Neuronal stem cell (in vitro differentiated cells): ENCODE results near the gene GABARAP.
"Not testable (repeated sequence)": the region's sequence is repeated elsewhere in the genome, so short reads cannot be mapped to it uniquely, and the experiment has no call there.

Experiments used
- DNase-seq: peaks from one replicate; pipeline ENCODE4 v3.0.0-alpha.2; 2013; ENCODE audit warnings: low spot score
- H2AFZ ChIP-seq: one replicate; pipeline ENCODE4 v1.6.1; 2013; ENCODE audit warnings: mild to moderate bottlenecking, low read length, inconsistent platforms
- H2AK5ac ChIP-seq: 2 replicates; pipeline ENCODE4 v1.6.1; 2013; ENCODE audit warnings: low read depth, mild to moderate bottlenecking, inconsistent platforms, low read length, moderate library complexity, mixed read lengths
- H2BK120ac ChIP-seq: 2 replicates; pipeline ENCODE4 v1.6.1; 2013; ENCODE audit warnings: low read depth, mild to moderate bottlenecking, inconsistent platforms, low read length, moderate library complexity, mixed read lengths
- H2BK12ac ChIP-seq: one replicate; pipeline ENCODE4 v1.6.1; 2013; ENCODE audit warnings: low read length, inconsistent platforms
- H2BK15ac ChIP-seq: 2 replicates; pipeline ENCODE4 v1.6.1; 2013; ENCODE audit warnings: mild to moderate bottlenecking, low read length, inconsistent platforms, mixed read lengths
- H2BK5ac ChIP-seq: one replicate; pipeline ENCODE4 v1.6.1; 2013; ENCODE audit warnings: inconsistent platforms, mild to moderate bottlenecking, low read length, moderate library complexity
- H3K14ac ChIP-seq: one replicate; pipeline ENCODE4 v1.6.1; 2013; ENCODE audit warnings: low read length, inconsistent platforms
- H3K18ac ChIP-seq: 2 replicates; pipeline ENCODE4 v1.6.1; 2013; ENCODE audit warnings: low read length, inconsistent platforms
- H3K23ac ChIP-seq: 2 replicates; pipeline ENCODE4 v1.6.1; 2013; ENCODE audit warnings: low read depth, mild to moderate bottlenecking, mixed read lengths, low read length, inconsistent platforms; ENCODE audit not compliant: poor library complexity
- H3K27ac ChIP-seq: replicated peaks from 3 replicates; pipeline ENCODE4 v1.5.1; 2013; ENCODE audit warnings: low read length, inconsistent platforms
- H3K27me3 ChIP-seq, 3 experiments: 2 replicates each; pipeline ENCODE4 v1.6.1; 2013; ENCODE audit warnings: low read length in 3 of 3, mild to moderate bottlenecking in 2 of 3, inconsistent platforms in 1 of 3, low read depth in 1 of 3, mixed read lengths in 1 of 3, moderate library complexity in 1 of 3; ENCODE audit not compliant: control insufficient read depth in 3 of 3, insufficient read depth in 3 of 3
- H3K36me3 ChIP-seq, 2 donors: replicated peaks in 1 of 2; 2 replicates each; pipeline ENCODE4 v1.6.1; 2013; ENCODE audit warnings: low read length in 2 of 2; ENCODE audit not compliant: control insufficient read depth in 2 of 2, insufficient read depth in 2 of 2
- H3K4ac ChIP-seq: 2 replicates; pipeline ENCODE4 v1.6.1; 2013; ENCODE audit warnings: inconsistent platforms, mild to moderate bottlenecking, low read length, moderate library complexity
- H3K4me1 ChIP-seq, 2 donors: 1 replicate in 1 of 2; 2 replicates in 1 of 2; pipeline ENCODE4 v1.6.1; 2013; ENCODE audit warnings: low read length in 2 of 2, low read depth in 1 of 2; ENCODE audit not compliant: control insufficient read depth in 2 of 2, insufficient read depth in 1 of 2
- H3K4me2 ChIP-seq: one replicate; pipeline ENCODE4 v1.6.1; 2013; ENCODE audit warnings: mild to moderate bottlenecking, low read length, inconsistent platforms; ENCODE audit not compliant: insufficient read depth, poor library complexity, severe bottlenecking
- H3K4me3 ChIP-seq, 2 donors: 2 replicates each; pipeline ENCODE4 v1.5.1; 2013; ENCODE audit warnings: low read length in 2 of 2, mild to moderate bottlenecking in 2 of 2, inconsistent platforms in 1 of 2, moderate library complexity in 1 of 2
- H3K79me1 ChIP-seq: one replicate; pipeline ENCODE4 v1.6.1; 2013; ENCODE audit warnings: low read depth, mild to moderate bottlenecking, inconsistent platforms, low read length, moderate library complexity
- H3K9ac ChIP-seq: one replicate; pipeline ENCODE4 v1.6.1; 2013; ENCODE audit warnings: mild to moderate bottlenecking, low read depth, low read length, inconsistent platforms; ENCODE audit not compliant: poor library complexity
- H3K9me3 ChIP-seq, 2 donors: replicated peaks in 1 of 2; 2 replicates each; pipeline versions ENCODE3 to v1.6.1; 2013; ENCODE audit warnings: low read length in 2 of 2, mild to moderate bottlenecking in 2 of 2, inconsistent platforms in 1 of 2, low read depth in 1 of 2, mixed read lengths in 1 of 2, moderate library complexity in 1 of 2; ENCODE audit not compliant: control insufficient read depth in 2 of 2, insufficient read depth in 1 of 2
- H4K8ac ChIP-seq: one replicate; pipeline ENCODE4 v1.6.1; 2013; ENCODE audit warnings: low read depth, mild to moderate bottlenecking, inconsistent platforms, low read length, moderate library complexity
- H4K91ac ChIP-seq: one replicate; pipeline ENCODE4 v1.6.1; 2013; ENCODE audit warnings: low read length, low read depth, mild to moderate bottlenecking, inconsistent platforms; ENCODE audit not compliant: poor library complexity
- WGBS, 2 donors: extraction: QIAGEN DNeasy Blood & Tissue Kit; methylation state at CpG; one replicate each; pipeline ENCODE4 v1.1.7; 2013; ENCODE audit warnings: missing lambda C conversion rate in 2 of 2, mixed read lengths in 1 of 2; ENCODE audit not compliant: insufficient read length in 2 of 2, insufficient replicate concordance in 1 of 2; ENCODE audit errors: extremely low coverage in 2 of 2; 5-methylcytosine and 5-hydroxymethylcytosine counted together

GABARAP gene

DNA sequence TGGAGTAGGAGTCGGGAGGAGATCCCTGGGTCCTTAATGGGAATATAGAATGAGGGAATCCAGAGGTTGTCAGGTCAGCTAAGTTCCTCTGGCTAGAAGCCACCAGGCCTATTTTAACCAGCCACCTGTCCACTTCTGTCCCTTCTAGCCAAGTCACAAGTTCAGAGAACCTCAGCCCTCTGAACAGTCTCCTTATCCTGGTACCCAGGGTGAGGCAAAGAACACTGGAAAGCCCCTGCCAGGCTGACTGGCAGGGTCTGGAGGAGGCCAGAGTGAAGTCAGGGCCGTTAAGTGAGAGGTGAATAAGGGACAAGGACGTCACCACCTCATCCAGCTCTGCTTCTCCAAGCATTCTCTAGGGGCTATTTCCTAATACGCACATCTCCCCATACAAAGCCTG, 6.5 kb upstream of the GABARAP start:
- Histone ChIP-seq H2AK5ac (no peak overlapping the region), H3K18ac (no peak overlapping the region), H3K14ac (no peak overlapping the region), H3K4me3 (no peak overlapping the region), H3K4ac (no peak overlapping the region), H2BK15ac (no peak overlapping the region), H3K27ac (no peak overlapping the region), H2BK12ac (no peak overlapping the region), H3K4me1 (peaks cover 11 to 13% of the 10 kb centered on the region in 2 donors), H2BK5ac (no peak overlapping the region), H3K79me1 (peaks cover 15% of the 10 kb centered on the region), H3K4me2 (no peak overlapping the region), H3K27me3 (no peaks in the 10 kb centered on the region), H4K8ac (no peak overlapping the region), H2AFZ (no peak overlapping the region), H2BK120ac (no peak overlapping the region), H3K23ac (no peak overlapping the region), H3K36me3 (peaks cover 22 to 49% of the 10 kb centered on the region in 2 donors), H3K9me3 (no peaks in the 10 kb centered on the region), H3K9ac (no peak overlapping the region), H4K91ac (no peak overlapping the region)
- no CpG with 5 or more reads among the region's 4 CpGs for WGBS, 2 donors
- DNase-seq: no peak

DNA sequence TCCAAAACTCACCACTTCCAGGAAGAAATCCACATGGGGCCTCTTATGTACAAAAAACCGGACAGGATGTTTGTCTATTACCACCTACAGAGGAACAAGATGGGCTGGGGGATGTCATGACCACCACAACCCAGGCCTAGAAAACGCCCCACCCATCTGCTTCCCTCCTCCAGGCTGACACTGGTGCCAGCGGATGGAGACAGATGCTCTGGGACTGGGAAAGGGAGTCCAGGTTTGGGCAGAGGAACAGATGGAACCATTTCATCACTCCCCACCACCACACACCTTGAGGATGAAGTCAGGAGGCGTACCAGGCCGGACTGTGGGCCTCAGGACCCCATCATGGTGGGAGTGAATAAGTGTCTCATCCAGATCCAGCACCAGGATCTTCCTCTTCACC, 4.5 kb upstream of the GABARAP start:
- Histone ChIP-seq H3K23ac (no peak overlapping the region), H2BK15ac (no peak overlapping the region), H2AFZ (no peak overlapping the region), H3K18ac (no peak overlapping the region), H3K4ac (no peak overlapping the region), H4K91ac (no peak overlapping the region), H3K27me3 (no peaks in the 10 kb centered on the region), H3K4me1 (peaks cover 10 to 17% of the 10 kb centered on the region in 2 donors), H3K79me1 (peaks cover 16% of the 10 kb centered on the region), H2AK5ac (no peak overlapping the region), H3K27ac (no peak overlapping the region), H3K9me3 (no peaks in the 10 kb centered on the region), H3K9ac (no peak overlapping the region), H4K8ac (no peak overlapping the region), H3K36me3 (peaks cover 22 to 51% of the 10 kb centered on the region in 2 donors), H2BK12ac (no peak overlapping the region), H2BK120ac (no peak overlapping the region), H3K14ac (no peak overlapping the region), H3K4me3 (no peak overlapping the region), H2BK5ac (no peak overlapping the region), H3K4me2 (no peak overlapping the region)
- no peak for DNase-seq
- WGBS, 2 donors: no CpG with 5 or more reads among the region's 5 CpGs

DNA sequence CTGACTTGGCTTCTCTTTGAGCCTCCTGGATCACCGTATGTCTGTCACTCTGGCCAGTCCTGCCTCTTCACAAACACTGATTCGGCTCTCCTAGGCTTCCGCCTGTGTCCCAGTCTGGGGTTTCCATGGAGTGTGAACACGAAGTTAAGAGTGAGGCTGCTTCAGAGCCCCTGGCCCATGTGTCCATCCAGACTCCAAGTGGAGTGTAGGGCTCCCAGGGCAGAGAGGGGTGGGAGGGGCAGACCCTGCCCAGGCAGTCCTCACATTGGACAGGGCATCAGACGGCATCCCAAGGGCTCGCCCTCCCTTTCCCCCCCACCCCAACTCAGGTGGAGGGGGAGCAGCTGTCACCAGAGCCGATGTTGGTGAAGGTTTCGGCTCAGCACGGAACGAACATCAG, 1.6 kb upstream of the GABARAP start:
- H2BK12ac ChIP-seq, H3K27me3 ChIP-seq, H2AFZ ChIP-seq, H3K9me3 ChIP-seq, H3K23ac ChIP-seq, H3K4me2 ChIP-seq, H2BK15ac ChIP-seq, DNase-seq, H3K4ac ChIP-seq, H2BK5ac ChIP-seq, H3K14ac ChIP-seq, H2AK5ac ChIP-seq, H3K4me3 ChIP-seq, H3K27ac ChIP-seq, H3K9ac ChIP-seq, H3K79me1 ChIP-seq, H4K8ac ChIP-seq, H2BK120ac ChIP-seq, H3K18ac ChIP-seq, H4K91ac ChIP-seq: not testable (repeated sequence)
- H3K36me3 ChIP-seq: peaks cover 30 to 63% of the 10 kb centered on the region in 2 donors
- peaks cover 4 to 18% of the 10 kb centered on the region in 2 donors for H3K4me1 ChIP-seq
- no CpG with 5 or more reads among the region's 10 CpGs for WGBS, 2 donors

DNA sequence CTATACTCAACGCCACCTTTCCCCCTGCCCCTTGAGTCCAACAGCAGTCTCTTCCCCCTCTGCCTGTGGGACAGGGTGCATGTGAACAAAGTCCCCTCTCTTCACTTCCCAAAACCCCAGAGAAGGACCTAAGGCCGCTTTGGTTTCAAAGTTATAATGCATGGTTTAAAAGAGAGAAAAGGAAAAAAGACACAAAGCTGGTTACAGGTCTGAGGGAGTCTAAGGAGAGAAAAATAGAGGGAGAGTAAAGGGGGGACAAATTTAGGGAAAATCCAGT, 1.1 kb upstream of the GABARAP start:
- no peak overlapping the region for H3K23ac ChIP-seq
- no peak overlapping the region for H4K91ac ChIP-seq
- peak overlapping the region; percentile 50 for H3K18ac ChIP-seq
- H3K4me1 ChIP-seq: peaks cover 4 to 18% of the 10 kb centered on the region in 2 donors
- H3K27me3 ChIP-seq: no peaks in the 10 kb centered on the region
- H3K4ac ChIP-seq: no peak overlapping the region
- H2AK5ac ChIP-seq: no peak overlapping the region
- H3K9ac ChIP-seq: peak overlapping the region; percentile 37
- peak overlapping the region; percentile 94 for H3K4me2 ChIP-seq
- peak overlapping the region; percentile 76 for H3K27ac ChIP-seq
- peak overlapping the region; percentile 80 to 94 for H3K4me3 ChIP-seq
- no peak overlapping the region for H2BK12ac ChIP-seq
- H2BK5ac ChIP-seq: no peak overlapping the region
- H2BK15ac ChIP-seq: no peak overlapping the region
- DNase-seq: no peak
- H3K9me3 ChIP-seq: no peaks in the 10 kb centered on the region
- H2AFZ ChIP-seq: peak overlapping the region; percentile 89
- no CpG with 5 or more reads among the region's 2 CpGs for WGBS, 2 donors
- peaks cover 4% of the 10 kb centered on the region for H3K79me1 ChIP-seq
- H3K36me3 ChIP-seq: peaks cover 30 to 62% of the 10 kb centered on the region in 2 donors
- no peak overlapping the region for H2BK120ac ChIP-seq
- H4K8ac ChIP-seq: no peak overlapping the region
- H3K14ac ChIP-seq: no peak overlapping the region
